ENCODE measurements around the gene CABS1. TPM values are rescaled to one million over a fixed set of nuclear protein-coding genes. Genes with fewer than 3 reads are reported as not detected.

CABS1 gene
- 1 to 10 TPM in 1 of 8 experiments, under 1 TPM in 2, not detected in 5; 0.13 to 1.3 (median 0.43) TPM for total RNA-seq

DNA sequence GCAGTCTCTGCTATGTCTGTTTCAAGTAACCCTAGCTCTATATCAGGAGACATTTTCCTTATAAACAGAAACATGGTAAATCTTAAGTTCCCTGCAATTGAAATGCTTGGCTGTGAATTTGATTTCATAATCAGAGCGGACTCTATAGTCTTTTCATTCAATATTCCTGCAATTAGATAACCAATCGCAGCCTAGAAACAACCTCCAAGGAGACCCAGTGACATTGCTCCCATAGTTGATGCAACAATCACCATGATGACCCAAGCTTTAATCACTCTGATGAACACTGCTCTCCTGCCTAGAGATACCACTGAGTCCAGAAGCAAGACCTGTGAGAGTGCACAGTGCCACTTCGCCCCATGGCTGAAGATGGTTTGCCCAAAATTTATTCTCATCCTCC lies at the start of gene CABS1:
CABS1 (plus strand) TSS at position 301 of the 400 bp plus-strand sequence; CDS start at position 360, 59 bp downstream.
- in situ Hi-C loops (cut with MboI; ENCODE audit: low pct_unique_long_range_greater_than_20kb in 2 of 9, low sequenced_read_pairs in 9 of 9, unreplicated experiment in 9 of 9) = no loop called here
- H3K4me3 ChIP-seq = no peak within 1 kb of the TSS
- no peak for ATAC-seq (replicated peaks in 6 of 8)
- H3K4me1 ChIP-seq (replicated peaks in 1 of 2) = no peaks in the 10 kb centered on the region
- WGBS, 10 experiments = 0 to 100% (median 89%) methylated on average over 1 to 3 of the region's 3 CpGs
- no peak within 1 kb of the TSS for H3K27ac ChIP-seq

DNA sequence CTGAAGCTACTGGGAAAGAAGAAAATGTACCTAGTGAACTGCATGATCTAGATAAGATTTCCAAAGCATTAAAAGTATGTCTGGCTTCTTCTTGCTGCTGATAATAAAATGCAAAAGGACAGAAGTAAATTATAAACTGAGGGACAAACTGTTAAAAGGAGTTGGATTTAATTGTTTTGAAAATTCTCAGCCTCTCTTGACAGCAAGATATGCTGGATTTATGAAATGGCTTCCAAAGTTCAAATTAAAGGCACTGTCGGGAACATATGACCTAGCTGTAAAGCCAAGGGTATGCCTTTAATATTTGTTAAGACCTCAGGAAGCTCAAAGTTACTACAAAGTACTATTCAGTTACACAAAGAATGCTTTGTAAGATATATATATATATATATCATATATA lies 46.1 kb upstream of the CABS1 start:
- H3K4me3 ChIP-seq = no peak overlapping the region
- 0 to 100% (median 64%) methylated on average over 1 of the region's 1 CpG; no CpG with 5 or more reads in 2 of the 10 experiments for WGBS, 10 experiments
- H3K27ac ChIP-seq = no peak overlapping the region
- no peak for ATAC-seq (replicated peaks in 6 of 8)
- H3K4me1 ChIP-seq (replicated peaks in 1 of 2) = no peaks in the 10 kb centered on the region
- in situ Hi-C loops (cut with MboI; ENCODE audit: low pct_unique_long_range_greater_than_20kb in 2 of 9, low sequenced_read_pairs in 9 of 9, unreplicated experiment in 9 of 9) = no loop called here

DNA sequence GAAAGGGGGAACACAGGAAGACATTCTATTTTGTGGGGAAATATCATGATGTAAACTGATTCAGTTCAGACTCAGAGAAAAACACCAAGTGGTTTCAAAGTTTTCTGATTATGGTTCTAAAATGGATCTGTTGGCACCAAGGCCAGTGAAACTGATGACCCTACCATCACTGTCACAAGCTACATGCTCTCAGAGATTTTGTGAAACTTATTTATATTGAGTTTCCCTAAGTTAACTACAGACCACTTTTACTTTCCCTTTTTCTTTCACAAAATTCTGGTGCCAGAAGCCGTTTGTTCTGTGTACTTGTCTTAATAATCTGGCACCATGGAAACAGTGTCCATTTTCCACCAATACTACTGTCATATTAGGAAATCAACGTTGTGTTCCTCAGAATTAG lies 43.4 kb upstream of the CABS1 start:
- Histone ChIP-seq H3K27ac (no peak overlapping the region), H3K4me3 (no peak overlapping the region), H3K4me1 (replicated peaks in 1 of 2) (no peaks in the 10 kb centered on the region)
- WGBS, 10 experiments = 0 to 100% (median 64%) methylated on average over 1 to 2 of the region's 2 CpGs; no CpG with 5 or more reads in 1 of the 10 experiments
- no peak for ATAC-seq (replicated peaks in 6 of 8)
- in situ Hi-C loops (cut with MboI; ENCODE audit: low pct_unique_long_range_greater_than_20kb in 2 of 9, low sequenced_read_pairs in 9 of 9, unreplicated experiment in 9 of 9) = no loop called here

DNA sequence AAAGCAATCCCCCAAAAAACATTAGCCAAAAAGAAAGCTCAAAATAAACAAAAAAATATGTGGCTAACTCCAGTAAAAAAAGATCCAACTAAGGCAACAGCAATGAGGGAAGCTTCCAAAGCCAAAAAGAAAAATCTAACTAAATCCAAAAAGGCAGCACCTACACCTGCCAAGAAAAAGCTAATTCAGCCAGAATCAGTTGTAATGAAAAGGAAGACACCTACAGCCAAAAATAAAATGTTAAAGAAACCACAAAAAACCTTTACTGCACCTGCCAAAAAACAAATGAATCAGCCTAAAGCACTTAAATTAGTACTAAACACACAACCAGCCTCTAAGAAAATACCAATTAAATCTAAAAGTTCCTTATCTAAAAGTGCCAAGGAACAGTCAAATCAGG lies 37.2 kb upstream of the CABS1 start:
- ATAC-seq (replicated peaks in 6 of 8) = no peak
- in situ Hi-C loops (cut with MboI; ENCODE audit: low pct_unique_long_range_greater_than_20kb in 2 of 9, low sequenced_read_pairs in 9 of 9, unreplicated experiment in 9 of 9) = no loop called here
- H3K4me1 ChIP-seq (replicated peaks in 1 of 2) = no peaks in the 10 kb centered on the region
- no peak overlapping the region for H3K27ac ChIP-seq
- no peak overlapping the region for H3K4me3 ChIP-seq

DNA sequence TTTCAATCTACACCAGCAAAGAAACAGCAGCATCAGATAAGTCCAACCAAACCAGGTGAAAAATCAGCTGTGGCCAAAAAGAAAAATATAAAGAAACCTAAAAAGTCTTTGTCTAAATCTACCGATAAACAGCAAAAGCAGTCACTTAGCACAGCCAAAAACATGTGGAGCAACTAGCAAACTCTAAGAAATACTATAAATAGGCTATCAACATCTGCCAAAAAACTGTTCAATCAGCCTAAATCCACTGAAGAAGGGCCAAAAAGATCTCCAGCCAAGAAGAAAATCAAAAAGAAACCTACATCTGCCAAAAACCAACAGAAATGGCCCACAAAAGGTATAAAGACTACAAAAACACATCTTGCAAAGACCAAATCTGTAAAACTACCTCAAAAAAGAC lies 36.7 kb upstream of the CABS1 start:
- in situ Hi-C loops (cut with MboI; ENCODE audit: low pct_unique_long_range_greater_than_20kb in 2 of 9, low sequenced_read_pairs in 9 of 9, unreplicated experiment in 9 of 9) = no loop called here
- no peak overlapping the region for H3K4me3 ChIP-seq
- 0 to 100% (median 71%) methylated on average over 1 of the region's 1 CpG; no CpG with 5 or more reads in 1 of the 10 experiments for WGBS, 10 experiments
- H3K27ac ChIP-seq = no peak overlapping the region
- no peaks in the 10 kb centered on the region for H3K4me1 ChIP-seq (replicated peaks in 1 of 2)
- ATAC-seq (replicated peaks in 6 of 8) = no peak

DNA sequence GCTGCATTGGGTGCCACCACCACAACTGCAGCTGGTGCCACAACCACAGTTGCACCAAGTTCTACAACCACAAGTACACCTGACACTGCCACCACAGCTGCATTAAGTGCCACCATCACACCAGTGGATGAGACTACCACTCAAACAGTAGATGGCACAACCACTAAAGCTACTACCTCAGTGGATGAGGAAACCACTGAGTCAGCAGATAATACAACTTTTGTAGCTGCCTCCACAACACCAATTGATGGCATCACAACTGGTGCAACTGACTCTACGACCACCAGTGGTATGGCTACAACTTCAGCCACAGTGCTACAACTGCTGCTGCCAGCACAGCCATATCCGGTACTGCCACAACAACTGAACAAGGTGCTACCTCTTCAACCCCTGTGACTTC lies 35.1 kb upstream of the CABS1 start:
- ATAC-seq (replicated peaks in 6 of 8) = no peak
- H3K4me1 ChIP-seq (replicated peaks in 1 of 2) = no peaks in the 10 kb centered on the region
- in situ Hi-C loops (cut with MboI; ENCODE audit: low pct_unique_long_range_greater_than_20kb in 2 of 9, low sequenced_read_pairs in 9 of 9, unreplicated experiment in 9 of 9) = loop anchor here in 1 of 9 experiments (25.0 kb wide), 1 partner anchor 188 kb away; no protein-coding TSS in a partner anchor
- H3K27ac ChIP-seq = no peak overlapping the region
- 80 to 100% methylated on average over 1 to 2 of the region's 2 CpGs; no CpG with 5 or more reads in 8 of the 10 experiments for WGBS, 10 experiments
- no peak overlapping the region for H3K4me3 ChIP-seq

DNA sequence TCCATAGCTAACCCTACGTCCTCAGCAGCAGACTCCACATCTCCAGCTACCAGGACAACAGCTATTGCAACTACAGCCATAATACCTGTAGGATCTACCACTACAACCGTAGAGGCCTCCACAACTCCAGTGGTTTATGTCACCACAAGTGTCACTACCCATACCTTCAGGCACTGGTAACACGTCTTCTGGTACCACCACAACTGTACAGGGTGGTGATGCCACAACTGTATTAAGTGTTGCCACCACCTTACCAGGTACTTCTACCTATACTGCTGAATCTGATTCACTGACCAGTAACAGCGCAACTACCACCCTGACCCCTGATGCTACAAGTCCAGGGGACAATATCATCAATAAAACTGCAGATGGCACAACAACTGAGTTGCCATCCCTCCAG lies 34.6 kb upstream of the CABS1 start:
- Histone ChIP-seq H3K4me1 (replicated peaks in 1 of 2) (no peaks in the 10 kb centered on the region), H3K4me3 (no peak overlapping the region), H3K27ac (no peak overlapping the region)
- in situ Hi-C loops (cut with MboI; ENCODE audit: low pct_unique_long_range_greater_than_20kb in 2 of 9, low sequenced_read_pairs in 9 of 9, unreplicated experiment in 9 of 9) = loop anchor here in 1 of 9 experiments (25.0 kb wide), 1 partner anchor 187 kb away; no protein-coding TSS in a partner anchor
- 40 to 100% (median 65%) methylated on average over 1 to 4 of the region's 4 CpGs; no CpG with 5 or more reads in 4 of the 10 experiments for WGBS, 10 experiments
- no peak for ATAC-seq (replicated peaks in 6 of 8)

DNA sequence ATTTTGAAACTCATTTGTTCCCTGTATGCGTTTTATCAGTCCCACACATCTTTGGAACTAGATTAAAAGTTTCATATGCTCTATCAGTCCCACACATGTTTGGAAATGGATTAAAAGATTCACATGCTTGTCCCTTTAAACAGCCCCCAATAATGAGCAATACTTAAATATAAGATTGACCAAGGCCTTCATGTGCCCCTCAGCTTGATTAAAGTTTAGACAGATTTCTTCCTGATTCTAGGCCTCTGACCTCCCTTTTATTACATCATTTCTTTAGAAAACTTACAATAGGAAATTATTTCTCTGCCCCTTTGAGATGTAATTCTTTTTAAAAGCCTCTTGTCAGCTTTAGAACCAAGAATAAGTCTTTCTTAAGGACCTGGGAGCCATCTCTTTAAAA lies 31.7 kb upstream of the CABS1 start:
- Histone ChIP-seq H3K4me1 (replicated peaks in 1 of 2) (no peaks in the 10 kb centered on the region), H3K27ac (no peak overlapping the region), H3K4me3 (no peak overlapping the region)
- ATAC-seq (replicated peaks in 6 of 8) = no peak
- in situ Hi-C loops (cut with MboI; ENCODE audit: low pct_unique_long_range_greater_than_20kb in 2 of 9, low sequenced_read_pairs in 9 of 9, unreplicated experiment in 9 of 9) = loop anchor here in 1 of 9 experiments (25.0 kb wide), 1 partner anchor 184 kb away; no protein-coding TSS in a partner anchor
- WGBS, 10 experiments = 6 to 100% (median 93%) methylated on average over 1 of the region's 1 CpG; no CpG with 5 or more reads in 2 of the 10 experiments

DNA sequence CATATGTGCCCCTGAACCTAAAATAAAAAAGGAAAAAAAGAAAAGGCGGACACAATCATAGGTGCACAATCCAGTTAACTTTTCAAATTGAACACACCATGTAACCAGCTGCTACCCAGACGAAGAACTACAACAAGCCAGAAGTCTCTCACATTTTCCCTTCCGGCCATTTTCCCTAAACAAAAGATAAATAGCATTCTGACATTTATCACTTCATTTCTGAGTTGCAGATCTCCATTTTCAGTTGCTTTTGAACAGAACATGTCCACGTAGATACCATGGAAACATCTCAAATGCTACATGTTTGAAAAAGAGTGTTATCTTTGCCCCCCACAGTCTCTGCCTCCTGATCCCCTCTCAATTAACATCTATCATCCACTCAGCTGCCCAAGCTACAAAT lies 29.2 kb upstream of the CABS1 start:
- Histone ChIP-seq H3K4me1 (replicated peaks in 1 of 2) (no peaks in the 10 kb centered on the region), H3K27ac (no peak overlapping the region), H3K4me3 (no peak overlapping the region)
- ATAC-seq (replicated peaks in 6 of 8) = no peak
- WGBS, 10 experiments = 3 to 95% (median 76%) methylated on average over 2 to 4 of the region's 4 CpGs
- in situ Hi-C loops (cut with MboI; ENCODE audit: low pct_unique_long_range_greater_than_20kb in 2 of 9, low sequenced_read_pairs in 9 of 9, unreplicated experiment in 9 of 9) = loop anchor here in 1 of 9 experiments (25.0 kb wide), 1 partner anchor 182 kb away; no protein-coding TSS in a partner anchor

DNA sequence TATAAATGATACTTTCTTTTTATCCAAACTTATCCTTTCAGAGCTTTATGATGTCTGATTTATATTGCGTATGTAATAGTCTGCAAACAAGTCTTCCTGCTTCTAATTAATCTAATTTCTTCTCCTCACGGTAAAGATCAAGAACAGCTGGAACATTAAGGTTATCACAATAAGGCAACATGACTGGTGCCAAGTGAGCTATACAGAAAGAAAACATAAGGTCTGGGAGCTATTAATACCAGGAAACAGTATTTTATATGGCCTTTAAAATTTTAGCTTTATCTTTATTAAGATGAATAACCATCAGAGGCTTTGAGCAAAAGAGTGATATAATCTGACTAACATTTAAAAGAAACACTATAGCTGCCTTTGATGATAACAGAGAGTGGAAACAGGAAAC lies 28.7 kb upstream of the CABS1 start:
- H3K27ac ChIP-seq = no peak overlapping the region
- ATAC-seq (replicated peaks in 6 of 8) = no peak
- no peak overlapping the region for H3K4me3 ChIP-seq
- WGBS, 10 experiments = 0 to 100% (median 86%) methylated on average over 2 of the region's 2 CpGs; no CpG with 5 or more reads in 1 of the 10 experiments
- H3K4me1 ChIP-seq (replicated peaks in 1 of 2) = no peaks in the 10 kb centered on the region
- in situ Hi-C loops (cut with MboI; ENCODE audit: low pct_unique_long_range_greater_than_20kb in 2 of 9, low sequenced_read_pairs in 9 of 9, unreplicated experiment in 9 of 9) = loop anchor here in 1 of 9 experiments (25.0 kb wide), 1 partner anchor 181 kb away; no protein-coding TSS in a partner anchor

DNA sequence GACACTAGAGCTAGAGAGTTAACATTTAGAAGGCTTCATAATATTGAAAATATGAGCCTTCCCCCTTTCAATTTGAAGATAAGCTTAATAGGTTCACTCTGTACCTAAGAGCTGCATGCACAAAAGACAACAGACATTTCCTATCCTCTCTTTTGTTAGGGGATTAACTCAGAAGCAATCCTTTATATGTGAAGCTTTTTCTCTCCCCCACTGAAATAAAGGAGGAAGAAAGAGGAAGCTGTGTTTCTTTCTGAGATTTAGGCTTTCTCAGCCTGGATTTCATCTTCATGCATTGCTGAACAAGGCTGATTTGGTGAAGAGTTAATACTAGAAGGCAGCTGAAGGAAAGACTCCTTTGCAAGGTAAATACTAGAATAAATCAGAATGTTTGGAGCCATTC lies 21.0 kb upstream of the CABS1 start:
- in situ Hi-C loops (cut with MboI; ENCODE audit: low pct_unique_long_range_greater_than_20kb in 2 of 9, low sequenced_read_pairs in 9 of 9, unreplicated experiment in 9 of 9) = loop anchor here in 1 of 9 experiments (25.0 kb wide), 1 partner anchor 174 kb away; no protein-coding TSS in a partner anchor
- no peak overlapping the region for H3K4me3 ChIP-seq
- ATAC-seq (replicated peaks in 6 of 8) = no peak
- no peaks in the 10 kb centered on the region for H3K4me1 ChIP-seq (replicated peaks in 1 of 2)
- H3K27ac ChIP-seq = no peak overlapping the region

DNA sequence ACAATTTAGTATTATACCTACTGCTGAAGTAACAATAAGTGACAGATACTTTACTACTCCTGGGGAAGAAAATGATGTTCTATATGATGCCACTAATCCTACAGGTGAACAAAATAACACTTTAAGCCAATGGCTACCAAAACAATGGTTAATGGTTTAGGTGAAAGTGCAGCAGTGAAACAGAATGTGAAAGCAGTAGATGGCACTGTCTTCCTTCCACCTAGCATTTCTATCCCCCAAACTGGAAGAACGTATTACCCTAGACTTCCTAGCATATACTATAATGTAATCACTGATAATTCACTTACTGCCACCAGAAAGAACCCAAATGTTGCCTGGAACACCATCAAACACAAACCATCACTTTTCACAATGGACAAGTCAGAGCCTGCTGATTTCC lies 18.9 kb upstream of the CABS1 start:
- Histone ChIP-seq H3K4me3 (no peak overlapping the region), H3K4me1 (replicated peaks in 1 of 2) (no peaks in the 10 kb centered on the region), H3K27ac (no peak overlapping the region)
- no peak for ATAC-seq (replicated peaks in 6 of 8)
- in situ Hi-C loops (cut with MboI; ENCODE audit: low pct_unique_long_range_greater_than_20kb in 2 of 9, low sequenced_read_pairs in 9 of 9, unreplicated experiment in 9 of 9) = loop anchor here in 1 of 9 experiments (25.0 kb wide), 1 partner anchor 171 kb away; no protein-coding TSS in a partner anchor
- WGBS, 10 experiments = 0 to 80% (median 25%) methylated on average over 1 of the region's 1 CpG; no CpG with 5 or more reads in 3 of the 10 experiments

DNA sequence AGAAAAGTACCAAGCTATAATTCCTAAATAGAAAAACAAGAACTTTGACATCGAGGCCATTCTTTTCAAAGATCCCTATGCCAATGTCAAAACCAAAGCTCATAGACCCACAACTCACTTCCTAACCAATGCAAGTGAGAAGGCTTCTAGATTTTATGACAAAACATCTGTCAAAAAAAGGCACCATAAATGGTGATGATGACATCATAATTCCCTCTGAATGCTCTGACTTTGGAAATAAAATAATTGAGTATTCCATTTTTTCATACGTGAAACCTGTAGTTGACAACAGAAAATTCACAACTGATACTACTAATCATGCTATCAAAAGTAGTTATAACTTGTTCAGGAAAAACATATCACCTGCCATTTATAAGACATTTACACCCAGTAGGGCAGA lies 8.7 kb upstream of the CABS1 start:
- Histone ChIP-seq H3K4me3 (no peak overlapping the region), H3K27ac (no peak overlapping the region), H3K4me1 (replicated peaks in 1 of 2) (no peaks in the 10 kb centered on the region)
- WGBS, 10 experiments = 0 to 94% (median 44%) methylated on average over 1 to 2 of the region's 2 CpGs
- no peak for ATAC-seq (replicated peaks in 6 of 8)
- in situ Hi-C loops (cut with MboI; ENCODE audit: low pct_unique_long_range_greater_than_20kb in 2 of 9, low sequenced_read_pairs in 9 of 9, unreplicated experiment in 9 of 9) = no loop called here

DNA sequence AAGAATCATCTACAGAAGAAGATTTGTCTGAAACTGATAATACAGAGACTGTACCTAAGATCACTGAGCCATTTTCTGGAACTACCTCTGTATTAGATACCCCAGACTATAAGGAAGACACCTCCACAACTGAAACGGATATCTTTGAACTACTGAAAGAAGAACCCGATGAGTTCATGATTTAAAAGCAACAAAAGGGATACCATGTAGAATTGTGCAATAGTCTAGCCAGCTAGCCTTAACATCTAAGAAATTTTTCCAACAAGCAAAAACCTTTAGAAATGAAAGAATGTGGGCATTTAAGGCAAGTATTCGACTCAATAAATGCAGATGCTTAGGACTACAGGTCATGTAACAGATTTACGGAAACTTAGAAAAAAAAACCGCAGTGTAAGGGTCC lies 1.3 kb downstream of the CABS1 start:
- ATAC-seq (replicated peaks in 6 of 8) = no peak
- Histone ChIP-seq H3K4me1 (replicated peaks in 1 of 2) (no peaks in the 10 kb centered on the region), H3K4me3 (no peak overlapping the region), H3K27ac (no peak overlapping the region)
- 20 to 95% (median 72%) methylated on average over 1 to 5 of the region's 5 CpGs for WGBS, 10 experiments
- in situ Hi-C loops (cut with MboI; ENCODE audit: low pct_unique_long_range_greater_than_20kb in 2 of 9, low sequenced_read_pairs in 9 of 9, unreplicated experiment in 9 of 9) = no loop called here
